Activated CD4-positive, CD25-positive, alpha-beta regulatory T cell treated with anti-CD3 and anti-CD28 coated beads, Interleukin-2, amount 50 U/mL, for 16 hours (primary cell): Measurements from ENCODE around the gene MRPS33.
"Not testable (repeated sequence)": the region's sequence is repeated elsewhere in the genome, so short reads cannot be mapped to it uniquely, and the experiment has no call there.

Experiments
- DNase-seq: peaks from one replicate; pipeline ENCODE4 v3.0.0-alpha.2; 2020; ENCODE audit warnings: low read depth, low spot score

MRPS33 gene

GRCh38 chr7:141012044-141012685 is 2.6 kb downstream of the MRPS33 start:
- peak; percentile 62 for DNase-seq

- DNase-seq, result no peak
Observed at GRCh38 chr7:141011443-141011842, 3.3 kb downstream of the MRPS33 start.

- DNase-seq, result no peak
Observed at GRCh38 chr7:141003172-141004065, 11.3 kb downstream of the MRPS33 start.

GRCh38 chr7:141001546-141001945 is 13.2 kb downstream of the MRPS33 start:
- DNase-seq, result no peak

GRCh38 chr7:141001122-141001521 is 13.6 kb downstream of the MRPS33 start:
- DNase-seq, result no peak

GRCh38 chr7:140998715-140999114 is 16.0 kb downstream of the MRPS33 start:
- DNase-seq, result no peak

GRCh38 chr7:140992422-140992821 is 22.3 kb downstream of the MRPS33 start:
- DNase-seq, result no peak

- no peak for DNase-seq
Observed at GRCh38 chr7:140990193-140990962, 24.4 kb downstream of the MRPS33 start.

- DNase-seq, result no peak
Observed at GRCh38 chr7:140989068-140989467, 25.7 kb downstream of the MRPS33 start.

GRCh38 chr7:140983802-140984201 is 30.9 kb downstream of the MRPS33 start:
- no peak for DNase-seq

GRCh38 chr7:140982508-140982907 is 32.2 kb downstream of the MRPS33 start:
- DNase-seq, result no peak

- no peak for DNase-seq
Observed at GRCh38 chr7:140981951-140982350, 32.8 kb downstream of the MRPS33 start.

- DNase-seq, result no peak
Observed at GRCh38 chr7:140977741-140978140, 37.0 kb downstream of the MRPS33 start.

- no peak for DNase-seq
Observed at GRCh38 chr7:140972876-140973829, 41.6 kb downstream of the MRPS33 start.

- no peak for DNase-seq
Observed at GRCh38 chr7:140972344-140972743, 42.4 kb downstream of the MRPS33 start.

- no peak for DNase-seq
Observed at GRCh38 chr7:140967438-140967837, 47.3 kb downstream of the MRPS33 start.

- no peak for DNase-seq
Observed at GRCh38 chr7:140966561-140967233, 48.1 kb downstream of the MRPS33 start.

- DNase-seq, result no peak
Observed at GRCh38 chr7:140961117-140961516, 53.6 kb downstream of the MRPS33 start.

GRCh38 chr7:140956997-140957396 is 57.8 kb downstream of the MRPS33 start:
- not testable (repeated sequence) for DNase-seq
